GM18861 (cell line): ENCODE results near the gene HID1.
"Not testable (repeated sequence)": the region's sequence is repeated elsewhere in the genome, so short reads cannot be mapped to it uniquely, and the experiment has no call there.

Source experiments
- ATAC-seq: cut with Tn5 transposase; IDR thresholded peaks from one replicate; pipeline ENCODE4 v1.9.1; 2021; ENCODE audit not compliant: unreplicated experiment

Gene HID1

GRCh38 chr17:74969501-74969900 is 3.1 kb downstream of the HID1 start:
- ATAC-seq = not testable (repeated sequence)

DNA sequence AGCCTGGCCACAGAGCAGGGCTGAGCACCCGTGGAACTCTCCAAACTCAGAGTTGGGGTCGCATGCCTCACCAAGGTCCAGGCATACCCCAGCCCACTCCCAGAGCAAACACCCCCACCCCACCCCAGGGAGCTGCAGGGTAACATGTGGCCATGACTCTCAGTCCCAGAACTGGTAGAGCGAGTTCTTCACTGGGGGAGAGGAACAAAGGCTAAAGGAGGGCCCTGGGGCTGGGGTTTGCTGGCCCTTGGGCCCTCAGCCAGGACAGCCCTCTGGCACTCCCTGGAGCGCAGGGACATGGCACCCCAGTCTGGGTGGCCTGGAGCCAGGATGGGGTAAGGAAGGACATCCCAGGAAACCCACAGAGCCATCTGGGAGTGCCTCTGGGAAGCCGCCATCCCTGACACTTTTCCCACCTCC is 4.2 kb downstream of the HID1 start:
- no peak for ATAC-seq

GRCh38 chr17:74964988-74965622 is 7.5 kb downstream of the HID1 start:
- no peak for ATAC-seq

GRCh38 chr17:74964246-74964761 is 8.3 kb downstream of the HID1 start:
- ATAC-seq = no peak

GRCh38 chr17:74963656-74964055 is 8.9 kb downstream of the HID1 start:
- no peak for ATAC-seq

GRCh38 chr17:74962622-74963394 is 9.8 kb downstream of the HID1 start:
- no peak for ATAC-seq

- no peak for ATAC-seq
Measured at GRCh38 chr17:74961657-74962350, 10.8 kb downstream of the HID1 start.

GRCh38 chr17:74960570-74961342 is 11.8 kb downstream of the HID1 start:
- ATAC-seq = no peak

GRCh38 chr17:74959826-74960515 is 12.6 kb downstream of the HID1 start:
- no peak for ATAC-seq

DNA sequence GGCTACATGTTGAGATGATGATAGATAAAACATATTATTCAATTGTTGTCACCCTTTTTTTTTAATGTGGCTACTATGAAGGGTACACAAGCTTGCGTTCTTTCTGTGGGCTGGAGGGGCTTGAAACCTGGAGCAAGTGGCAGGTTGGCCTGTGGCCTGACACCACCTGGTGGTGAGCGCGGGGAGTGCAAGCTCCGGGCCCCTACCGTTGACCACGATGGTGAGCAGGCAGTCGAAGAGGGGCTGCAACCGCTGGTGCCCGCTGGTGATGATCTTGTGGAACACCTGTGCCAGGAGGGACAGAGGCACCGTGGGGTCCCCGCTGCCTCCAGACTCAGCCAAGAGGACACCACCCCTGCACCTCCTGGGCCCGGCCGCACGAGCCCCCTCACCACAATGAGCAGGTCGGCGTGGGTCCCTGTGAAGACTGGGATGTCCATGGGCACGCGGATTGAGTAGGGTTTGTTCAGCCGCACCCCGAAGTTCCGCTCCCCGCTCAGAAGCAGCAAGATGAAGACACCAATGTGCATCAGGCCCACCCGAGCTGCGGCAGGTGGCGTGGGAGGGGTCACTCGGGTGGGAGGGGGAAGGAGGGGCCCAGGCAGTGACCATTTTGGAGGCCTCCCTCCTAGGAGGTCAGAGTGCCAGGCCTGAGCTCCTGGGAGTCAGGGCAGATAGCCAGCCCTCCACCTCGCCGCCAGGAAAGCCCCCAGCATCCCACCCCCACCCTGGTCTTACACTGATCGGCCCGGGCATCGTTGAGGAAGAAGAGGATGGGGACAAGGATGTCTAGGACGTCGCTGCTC is 14.4 kb downstream of the HID1 start:
- ATAC-seq = no peak

DNA sequence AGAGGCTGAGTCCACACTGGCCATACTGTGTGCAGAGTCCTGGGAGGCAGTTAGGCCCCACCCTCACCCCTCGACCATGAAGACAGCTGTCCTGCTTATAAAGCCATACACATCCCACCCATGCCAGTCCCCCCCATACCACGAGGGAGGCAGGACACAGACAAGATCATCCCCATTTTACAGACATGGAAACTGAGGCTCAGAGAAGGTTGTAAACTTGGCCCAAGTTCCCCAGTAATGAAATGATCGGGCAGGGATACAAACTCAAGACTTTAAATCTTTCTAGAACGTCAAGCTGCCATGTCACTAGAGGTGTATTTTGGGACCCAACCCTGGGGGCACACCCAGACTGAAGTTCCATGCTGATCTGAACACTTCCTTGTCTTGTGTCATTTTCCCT is 16.5 kb downstream of the HID1 start:
- no peak for ATAC-seq

DNA sequence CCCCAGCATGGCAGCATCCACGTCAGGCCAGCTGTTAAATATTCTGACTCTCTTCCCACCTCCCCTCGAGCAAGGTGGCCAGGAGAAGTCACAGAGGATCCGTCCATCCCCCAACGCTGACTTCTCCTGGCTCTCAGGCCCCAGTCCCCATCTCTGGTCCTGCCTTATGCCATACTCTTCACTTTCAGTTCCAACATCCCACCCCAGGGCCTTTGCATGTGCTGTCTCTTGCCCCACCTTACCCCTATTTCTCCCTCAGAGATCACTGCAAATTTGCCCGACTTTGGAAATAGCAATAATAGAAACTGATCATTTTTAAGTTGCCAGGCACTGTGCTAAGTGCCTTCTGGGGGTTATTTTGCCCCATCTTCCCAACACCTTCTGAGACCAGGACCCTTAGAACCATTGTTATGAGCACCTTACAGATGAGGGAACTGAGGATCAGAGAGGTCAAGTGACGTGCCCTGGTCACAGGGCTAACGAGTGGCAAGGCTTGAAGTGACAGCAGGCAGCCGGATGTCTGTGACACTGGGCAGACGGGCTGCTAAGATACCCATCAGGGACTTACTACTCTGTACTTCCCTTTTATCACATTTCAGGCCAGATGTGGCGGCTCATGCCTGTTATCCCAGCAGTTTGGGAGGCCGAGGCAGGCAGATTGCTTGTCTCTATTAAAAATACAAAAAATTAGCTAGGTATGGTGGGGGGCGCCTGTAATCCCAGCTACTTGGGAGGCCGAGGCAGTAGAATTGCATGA is 17.7 kb downstream of the HID1 start:
- ATAC-seq = no peak

DNA sequence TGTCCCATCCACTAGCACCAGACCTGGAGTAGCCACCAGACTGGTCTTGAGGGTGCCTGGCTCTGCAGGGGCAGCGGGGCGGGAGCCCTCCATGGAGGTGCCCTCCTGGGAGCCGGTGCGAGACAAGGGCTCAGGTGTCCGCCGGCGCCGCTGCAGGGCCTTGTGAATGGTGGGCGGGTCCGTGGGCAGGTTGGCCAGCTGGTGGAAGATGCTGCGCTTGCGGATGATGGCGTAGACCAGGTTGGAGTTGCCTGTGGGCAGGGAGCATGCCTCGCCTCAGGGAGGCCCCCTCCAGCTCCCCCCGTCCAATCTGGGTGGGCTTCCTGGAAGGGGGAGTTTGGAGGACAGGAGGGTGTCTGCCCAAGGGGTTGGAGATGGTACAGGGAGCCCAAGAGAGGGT is 18.4 kb downstream of the HID1 start:
- ATAC-seq = no peak

DNA sequence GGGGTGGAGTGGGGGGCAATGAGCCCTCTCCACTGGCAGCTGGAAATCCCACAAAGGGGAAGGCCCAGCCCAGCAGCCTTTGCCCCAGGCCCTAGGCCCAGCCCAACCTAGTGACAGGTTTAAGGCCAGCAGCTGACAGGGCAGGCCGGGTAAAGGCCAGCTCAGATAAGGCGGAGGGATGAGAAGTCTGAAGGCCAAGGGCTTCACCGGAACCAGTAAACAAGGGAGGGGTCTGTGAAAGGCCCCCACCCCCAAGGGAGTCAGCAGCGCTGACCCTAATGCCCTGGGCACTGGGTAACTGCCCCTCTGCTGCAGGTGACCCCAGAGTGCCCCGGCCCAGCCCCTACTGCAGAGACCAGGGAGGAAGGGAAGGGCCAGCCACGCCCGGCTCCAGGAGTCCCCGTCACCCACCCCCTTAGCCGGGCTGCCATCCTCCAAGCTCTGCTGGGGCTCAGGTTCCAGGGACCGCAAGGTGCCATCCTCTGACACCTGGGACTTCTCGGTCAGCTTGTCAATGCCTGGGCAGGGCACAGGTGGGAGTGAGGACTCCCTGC is 19.3 kb downstream of the HID1 start:
- no peak for ATAC-seq

GRCh38 chr17:74952431-74953133 is 20.0 kb downstream of the HID1 start:
- ATAC-seq = no peak

DNA sequence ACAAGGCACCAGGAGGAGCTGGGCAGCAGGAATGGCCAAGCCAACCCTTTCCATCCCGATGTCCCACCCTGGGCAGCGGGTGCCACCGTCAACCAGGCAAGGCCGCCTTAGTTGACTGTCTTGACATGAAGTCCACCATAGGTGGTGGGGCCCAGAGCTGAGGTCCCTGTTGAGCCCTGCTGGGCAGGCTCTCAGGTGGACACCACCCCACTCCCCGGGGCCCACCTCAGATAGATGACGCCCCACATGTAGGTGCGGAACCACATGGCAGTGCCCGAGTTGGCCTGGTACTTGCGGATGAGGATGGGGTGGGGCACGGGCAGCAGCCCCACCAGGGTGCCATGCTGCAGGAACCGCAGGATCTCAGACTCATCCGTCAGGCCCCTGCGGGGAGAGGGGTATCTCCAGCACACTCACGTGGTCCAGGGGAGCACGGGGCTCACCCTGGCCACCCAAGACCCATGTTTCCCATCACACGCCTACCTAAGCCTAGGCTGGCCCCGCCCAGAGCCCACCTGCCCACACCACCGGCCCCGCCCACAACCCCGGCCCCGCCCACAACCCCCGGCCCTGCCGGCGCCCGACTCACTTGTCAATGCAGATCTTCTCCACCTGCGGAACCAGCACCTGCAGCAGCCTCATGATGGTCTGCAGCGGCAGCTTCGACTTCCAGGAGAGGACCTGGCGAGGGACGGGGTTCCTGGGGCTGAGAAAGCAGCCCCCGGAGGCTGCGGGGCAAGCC is 20.7 kb downstream of the HID1 start:
- ATAC-seq = no peak

DNA sequence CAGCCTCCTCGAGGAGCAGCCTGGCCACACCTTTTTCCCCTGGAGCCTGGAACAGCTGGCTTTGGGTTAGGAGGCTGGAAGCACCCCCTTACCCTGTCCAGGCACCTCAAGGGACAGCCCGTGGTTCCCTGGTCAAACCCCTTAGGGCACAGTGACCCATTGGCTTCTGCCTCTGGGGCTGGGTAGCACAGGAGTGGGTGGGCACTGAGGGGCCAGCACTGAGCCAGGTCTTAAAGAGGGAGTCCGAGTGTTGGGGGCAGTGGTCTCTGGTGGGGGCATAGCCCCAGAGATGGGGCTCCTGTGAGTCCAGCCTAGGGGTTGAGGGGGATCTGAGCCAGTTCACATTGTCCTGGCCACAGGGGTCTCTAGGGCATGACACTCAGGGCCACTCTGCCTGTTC is 21.5 kb downstream of the HID1 start:
- no peak for ATAC-seq
